ENCODE measurements around the gene GTF2IRD2. TPM values are rescaled to one million over a fixed set of nuclear protein-coding genes. Genes with fewer than 3 reads are reported as not detected.

GTF2IRD2 gene
- total RNA-seq, 1 donor from 2014 or later, result 13.5 TPM

Other genes with a start within 250 kb of the GTF2IRD2 start
- gene GTF2I, start 193.9 kb downstream of the GTF2IRD2 start, total RNA-seq, result 117 TPM
- 6.0 TPM for gene NCF1, start 77.6 kb downstream of the GTF2IRD2 start, total RNA-seq
- 36.2 TPM for gene CASTOR2, start 113.1 kb upstream of the GTF2IRD2 start, total RNA-seq
- gene RCC1L, start 222.2 kb upstream of the GTF2IRD2 start, total RNA-seq, result 52.6 TPM
- gene GTF2IRD2B, start 241.0 kb upstream of the GTF2IRD2 start, total RNA-seq, result 36.7 TPM

All from Right ventricle myocardium superior (tissue), 1 donor.